HepG2 (cell line): Measurements from ENCODE around the gene UBR1. TPM values are rescaled to one million over a fixed set of nuclear protein-coding genes. Genes with fewer than 3 reads are reported as not detected.
A peak's percentile ranks its signal among the peaks of the same experiment; 100 is the strongest.

Experiments
- ATAC-seq: fragments of 200-7000 bp; cut with Tn5 transposase; 3 replicates; pipeline ENCODE4 v1.9.1; 2020; ENCODE audit warnings: mild to moderate bottlenecking, moderate library complexity
- BruUV-seq: library from RNA; stranded (reverse); fragments of 400-500 nt; replicated peaks from 2 replicates; lab custom pipeline; 2021; lab: Mats Ljungman, UMichigan
- CTCF ChIA-PET: fragments of 300-600 bp; formaldehyde crosslinking; extraction: SDS; loops from one replicate; lab custom pipeline; 2021; ENCODE audit warnings: low total read pairs, inconsistent platforms, low intra/inter-chr PET ratio; lab: Yijun Ruan, JAX
- POLR2A ChIA-PET: fragments of 350-600 bp; sonication (Branson Sonifier 250); formaldehyde crosslinking; loops from one replicate; lab custom pipeline; 2020; ENCODE audit warnings: antibody characterized with exemption, inconsistent platforms; lab: Yijun Ruan, JAX
- DNase-seq: peaks from one replicate; pipeline ENCODE4 v3.0.0-alpha.2; 2015; ENCODE audit warnings: low spot score
- FAIRE-seq: peaks from 3 replicates; lab custom pipeline; 2011; peaks lifted over from hg19 to GRCh38; lab: Jason Lieb, UNC
- H2AFZ ChIP-seq: one replicate; pipeline ENCODE4 v1.6.1; 2011; ENCODE audit warnings: low read length, inconsistent platforms
- H3K27ac ChIP-seq: fragments of 300-600 bp; 3 replicates; pipeline ENCODE4 v1.8.0; 2011; ENCODE audit warnings: mixed run types, mild to moderate bottlenecking, mixed read lengths, low read length, inconsistent platforms; ENCODE audit not compliant: insufficient read depth; ENCODE audit errors: extremely low read length
- H3K27me3 ChIP-seq, 2 experiments: fragments of 200-600 bp in 1 of 2; 2 replicates in 1 of 2; 3 replicates in 1 of 2; pipeline versions ENCODE4 v1.6.0 to v1.8.0; 2011; ENCODE audit warnings: low read length in 2 of 2, mild to moderate bottlenecking in 2 of 2, moderate library complexity in 2 of 2, inconsistent platforms in 1 of 2; ENCODE audit not compliant: insufficient read depth in 2 of 2, control insufficient read depth in 1 of 2
- H3K36me3 ChIP-seq, 2 experiments: fragments of 200-600 bp in 1 of 2; replicated peaks in 1 of 2; 2 replicates in 1 of 2; 3 replicates in 1 of 2; pipeline versions ENCODE4 v1.5.1 to v1.8.0; 2011; ENCODE audit warnings: low read length in 2 of 2, inconsistent platforms in 1 of 2; ENCODE audit not compliant: insufficient read depth in 2 of 2, control insufficient read depth in 1 of 2
- H3K4me1 ChIP-seq: 2 replicates; pipeline ENCODE4 v1.5.1; 2012; ENCODE audit warnings: low read length, inconsistent platforms; ENCODE audit not compliant: insufficient read depth
- H3K4me2 ChIP-seq: 2 replicates; pipeline ENCODE4 v1.6.0; 2011; ENCODE audit warnings: low read depth, low read length, inconsistent platforms
- H3K4me3 ChIP-seq, 3 experiments: fragments of 200-600 bp in 1 of 3; sonication (generic), shearing (Covaris generic) in 1 of 3; replicated peaks in 1 of 3; 2 replicates each; pipeline ENCODE4 v1.5.1; 2011 to 2016; ENCODE audit warnings: low read length in 3 of 3, inconsistent platforms in 2 of 3, low read depth in 2 of 3, mild to moderate bottlenecking in 2 of 3, control low read depth in 1 of 3, mixed read lengths in 1 of 3; ENCODE audit not compliant: insufficient read depth in 1 of 3
- H3K79me2 ChIP-seq: one replicate; pipeline ENCODE4 v1.6.1; 2011; ENCODE audit warnings: low read length, inconsistent platforms; ENCODE audit not compliant: insufficient read depth
- H3K9ac ChIP-seq: 2 replicates; pipeline ENCODE4 v1.6.0; 2011; ENCODE audit warnings: mild to moderate bottlenecking, low read depth, low read length, inconsistent platforms; ENCODE audit not compliant: insufficient read depth
- H3K9me3 ChIP-seq: 2 replicates; pipeline ENCODE4 v1.5.1; 2012; ENCODE audit warnings: mild to moderate bottlenecking, low read length
- H4K20me1 ChIP-seq: 2 replicates; pipeline ENCODE4 v1.6.0; 2011; ENCODE audit warnings: inconsistent platforms, mild to moderate bottlenecking, low read length, moderate library complexity; ENCODE audit not compliant: insufficient read depth
- CHD4 ChIP-seq: fragments of 200-600 bp; sonication (generic); IDR thresholded peaks from 2 replicates; pipeline ENCODE4 v1.7.0; 2017; ENCODE audit warnings: mild to moderate bottlenecking, low read length, borderline replicate concordance
- HOXA7 ChIP-seq: sonication (generic); formaldehyde crosslinking; IDR thresholded peaks from 2 replicates; pipeline ENCODE4 v1.8.1; 2022; ENCODE audit warnings: mild to moderate bottlenecking, missing genetic modification reagents, moderate library complexity
- SMAD3 ChIP-seq: sonication (generic); formaldehyde crosslinking; IDR thresholded peaks from 2 replicates; pipeline ENCODE4 v1.4.0; 2020; ENCODE audit warnings: missing genetic modification reagents
- TBX3 ChIP-seq: fragments of 450-650 bp; IDR thresholded peaks from 2 replicates; pipeline ENCODE4 v1.6.1; 2017; ENCODE audit warnings: antibody characterized with exemption, mild to moderate bottlenecking, inconsistent platforms, borderline replicate concordance
- ZBTB1 ChIP-seq: sonication (generic); formaldehyde crosslinking; IDR thresholded peaks from 2 replicates; pipeline ENCODE4 v1.4.0; 2020; ENCODE audit warnings: missing genetic modification reagents, borderline replicate concordance
- ZNF121 ChIP-seq: sonication (generic); formaldehyde crosslinking; IDR thresholded peaks from 2 replicates; pipeline ENCODE4 v1.5.0; 2020; ENCODE audit warnings: mild to moderate bottlenecking, missing genetic modification reagents
- ZNF788 ChIP-seq: sonication (generic); formaldehyde crosslinking; IDR thresholded peaks from 2 replicates; pipeline ENCODE4 v1.5.0; 2020; ENCODE audit warnings: mild to moderate bottlenecking, missing genetic modification reagents, borderline replicate concordance
- WGBS: methylation state at CpG from one replicate; pipeline ENCODE4 v1.1.6; 2017; ENCODE audit warnings: low lambda C conversion rate; 5-methylcytosine and 5-hydroxymethylcytosine counted together
- in situ Hi-C: cut with HindIII; loops from 2 replicates; pipeline ENCODE4 v1.10.0; 2017; ENCODE audit warnings: low pct_unique_long_range_greater_than_20kb; ENCODE audit not compliant: extremely low pct_ligation_motif_present
- intact Hi-C: fragments of 100-400 bp; cut with micrococcal nuclease; formaldehyde crosslinking; loops from one replicate; pipeline ENCODE4 v1.10.0; 2022; ENCODE audit not compliant: unreplicated experiment
- polyA plus RNA-seq, 8 experiments: library from polyadenylated mRNA; depleted of rRNA in 3 of 8; stranded (reverse) in 7 of 8; unstranded in 1 of 8; fragments of >200 nt; fragmentation: Illumina TruSeq in 4 of 8; extraction: Trizol in 4 of 8; gene quantifications; 2 replicates each; pipeline versions ENCODE4 v1.2.1 to v1.2.3, GENCODE V29; 2011 to 2016; ENCODE audit warnings: low read depth in 4 of 8, missing spikeins in 1 of 8, mixed read lengths in 1 of 8; ENCODE audit not compliant: insufficient read depth in 1 of 8
- total RNA-seq, 5 experiments: library from RNA; depleted of rRNA; stranded (reverse); fragments of >200 nt; fragmentation: Illumina TruSeq; extraction: Trizol; gene quantifications; 2 replicates each; pipeline ENCODE4 v1.2.3, GENCODE V29; 2016; ENCODE audit warnings: low read depth in 1 of 5
- TF ChIP-seq, protein P1 (sequence below): sonication (generic); formaldehyde crosslinking; conservative IDR thresholded peaks from 2 replicates; pipeline ENCODE4 v1.8.0; 2022; ENCODE audit warnings: mild to moderate bottlenecking, moderate library complexity, missing genetic modification reagents
- TF ChIP-seq, protein P2 (sequence below), 2 experiments: sonication (generic) in 1 of 2; formaldehyde crosslinking in 1 of 2; IDR thresholded peaks; 2 replicates each; pipeline versions ENCODE4 v1.5.1 to v1.6.1; 2011 to 2020; ENCODE audit warnings: borderline replicate concordance in 1 of 2, low read depth in 1 of 2, low read length in 1 of 2, mild to moderate bottlenecking in 1 of 2, missing genetic modification reagents in 1 of 2, moderate library complexity in 1 of 2
- TF ChIP-seq, protein P3 (sequence below): sonication (generic); formaldehyde crosslinking; IDR thresholded peaks from 2 replicates; pipeline ENCODE4 v1.5.1; 2020; ENCODE audit warnings: mild to moderate bottlenecking, missing genetic modification reagents, moderate library complexity
- TF ChIP-seq, protein P4 (sequence below): sonication (generic); formaldehyde crosslinking; IDR thresholded peaks from 2 replicates; pipeline ENCODE4 v1.4.0; 2020; ENCODE audit warnings: missing genetic modification reagents
- TF ChIP-seq, protein P5 (sequence below): sonication (generic); formaldehyde crosslinking; IDR thresholded peaks from 2 replicates; pipeline ENCODE4 v1.8.1; 2023; ENCODE audit warnings: mild to moderate bottlenecking, missing genetic modification reagents

UBR1 gene
- total and polyA plus RNA-seq, 2 of the 13 experiments (the other 11 are each of a cell fraction or from before 2014, with no cell fraction given) = 6.4 to 18.0 TPM

DNA sequence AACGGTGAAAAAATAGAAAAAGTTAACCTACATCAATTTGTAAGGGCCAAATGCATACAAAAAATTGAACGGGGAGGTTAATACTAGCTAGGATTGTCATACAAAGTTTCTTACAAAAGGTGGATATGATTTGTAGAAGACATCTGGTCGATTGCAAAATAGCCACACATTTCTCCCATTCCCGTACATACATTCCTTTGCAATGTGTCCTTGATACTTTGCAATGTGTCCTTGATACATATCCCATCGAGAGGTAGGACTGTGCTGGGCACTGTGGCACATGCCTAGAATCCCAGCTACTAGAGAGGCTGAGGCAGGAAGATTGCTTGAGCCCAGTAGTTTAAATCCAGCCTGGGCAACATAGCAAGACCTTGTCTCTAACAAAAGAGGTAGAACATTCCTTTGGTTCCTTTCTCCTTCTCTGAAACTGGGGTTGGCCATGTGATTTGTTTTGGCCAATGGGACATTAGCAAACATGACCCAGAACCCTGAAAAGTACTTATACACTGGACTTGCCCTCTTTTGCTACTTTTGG, 194.7 kb downstream of the UBR1 start:
- H3K27ac ChIP-seq = no peak overlapping the region
- BruUV-seq = no TSS peak
- H2AFZ ChIP-seq = no peak overlapping the region
- no peaks in the 10 kb centered on the region for H3K9me3 ChIP-seq
- no peak overlapping the region for H3K4me3 ChIP-seq
- FAIRE-seq (no peak), ATAC-seq (no peak), DNase-seq (no peak)
- no peaks in the 10 kb centered on the region for H3K27me3 ChIP-seq
- H3K9ac ChIP-seq = no peak overlapping the region
- H3K4me1 ChIP-seq = peaks cover 11% of the 10 kb centered on the region; the same call in 1 of the 2 replicates
- in situ Hi-C loops (no loop called here), intact Hi-C loops (no loop called here)
- no peaks in the 10 kb centered on the region; the same call in 1 of the 2 replicates for H4K20me1 ChIP-seq
- TF ChIP-seq TBX3 = no peak
- TF ChIP-seq ZNF788 (CRISPR knock-in tag) = no peak
- TF ChIP-seq, protein P1, sequence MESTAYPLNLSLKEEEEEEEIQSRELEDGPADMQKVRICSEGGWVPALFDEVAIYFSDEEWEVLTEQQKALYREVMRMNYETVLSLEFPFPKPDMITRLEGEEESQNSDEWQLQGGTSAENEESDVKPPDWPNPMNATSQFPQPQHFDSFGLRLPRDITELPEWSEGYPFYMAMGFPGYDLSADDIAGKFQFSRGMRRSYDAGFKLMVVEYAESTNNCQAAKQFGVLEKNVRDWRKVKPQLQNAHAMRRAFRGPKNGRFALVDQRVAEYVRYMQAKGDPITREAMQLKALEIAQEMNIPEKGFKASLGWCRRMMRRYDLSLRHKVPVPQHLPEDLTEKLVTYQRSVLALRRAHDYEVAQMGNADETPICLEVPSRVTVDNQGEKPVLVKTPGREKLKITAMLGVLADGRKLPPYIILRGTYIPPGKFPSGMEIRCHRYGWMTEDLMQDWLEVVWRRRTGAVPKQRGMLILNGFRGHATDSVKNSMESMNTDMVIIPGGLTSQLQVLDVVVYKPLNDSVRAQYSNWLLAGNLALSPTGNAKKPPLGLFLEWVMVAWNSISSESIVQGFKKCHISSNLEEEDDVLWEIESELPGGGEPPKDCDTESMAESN (CRISPR knock-in tag) = no peak
- TF ChIP-seq CHD4 = no peak
- TF ChIP-seq, protein P2, sequence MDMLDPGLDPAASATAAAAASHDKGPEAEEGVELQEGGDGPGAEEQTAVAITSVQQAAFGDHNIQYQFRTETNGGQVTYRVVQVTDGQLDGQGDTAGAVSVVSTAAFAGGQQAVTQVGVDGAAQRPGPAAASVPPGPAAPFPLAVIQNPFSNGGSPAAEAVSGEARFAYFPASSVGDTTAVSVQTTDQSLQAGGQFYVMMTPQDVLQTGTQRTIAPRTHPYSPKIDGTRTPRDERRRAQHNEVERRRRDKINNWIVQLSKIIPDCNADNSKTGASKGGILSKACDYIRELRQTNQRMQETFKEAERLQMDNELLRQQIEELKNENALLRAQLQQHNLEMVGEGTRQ (IDR thresholded peaks at IDR 0.05; ENCODE audit: low read depth, low read length) = 0 out of 2 replicates have a peak, but pooled peaks have one; percentile 22
- TF ChIP-seq, protein P2 (CRISPR knock-in tag; IDR thresholded peaks at IDR 0.05; ENCODE audit: borderline replicate concordance) = no peak
- peak; percentile 53; the same call in 1 of the 2 replicates for TF ChIP-seq ZNF121
- TF ChIP-seq, protein P3, sequence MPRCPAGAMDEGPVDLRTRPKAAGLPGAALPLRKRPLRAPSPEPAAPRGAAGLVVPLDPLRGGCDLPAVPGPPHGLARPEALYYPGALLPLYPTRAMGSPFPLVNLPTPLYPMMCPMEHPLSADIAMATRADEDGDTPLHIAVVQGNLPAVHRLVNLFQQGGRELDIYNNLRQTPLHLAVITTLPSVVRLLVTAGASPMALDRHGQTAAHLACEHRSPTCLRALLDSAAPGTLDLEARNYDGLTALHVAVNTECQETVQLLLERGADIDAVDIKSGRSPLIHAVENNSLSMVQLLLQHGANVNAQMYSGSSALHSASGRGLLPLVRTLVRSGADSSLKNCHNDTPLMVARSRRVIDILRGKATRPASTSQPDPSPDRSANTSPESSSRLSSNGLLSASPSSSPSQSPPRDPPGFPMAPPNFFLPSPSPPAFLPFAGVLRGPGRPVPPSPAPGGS (CRISPR knock-in tag) = no peak
- TF ChIP-seq HOXA7 (CRISPR knock-in tag) = no peak
- no peak for TF ChIP-seq ZBTB1 (CRISPR knock-in tag)
- TF ChIP-seq, protein P4, sequence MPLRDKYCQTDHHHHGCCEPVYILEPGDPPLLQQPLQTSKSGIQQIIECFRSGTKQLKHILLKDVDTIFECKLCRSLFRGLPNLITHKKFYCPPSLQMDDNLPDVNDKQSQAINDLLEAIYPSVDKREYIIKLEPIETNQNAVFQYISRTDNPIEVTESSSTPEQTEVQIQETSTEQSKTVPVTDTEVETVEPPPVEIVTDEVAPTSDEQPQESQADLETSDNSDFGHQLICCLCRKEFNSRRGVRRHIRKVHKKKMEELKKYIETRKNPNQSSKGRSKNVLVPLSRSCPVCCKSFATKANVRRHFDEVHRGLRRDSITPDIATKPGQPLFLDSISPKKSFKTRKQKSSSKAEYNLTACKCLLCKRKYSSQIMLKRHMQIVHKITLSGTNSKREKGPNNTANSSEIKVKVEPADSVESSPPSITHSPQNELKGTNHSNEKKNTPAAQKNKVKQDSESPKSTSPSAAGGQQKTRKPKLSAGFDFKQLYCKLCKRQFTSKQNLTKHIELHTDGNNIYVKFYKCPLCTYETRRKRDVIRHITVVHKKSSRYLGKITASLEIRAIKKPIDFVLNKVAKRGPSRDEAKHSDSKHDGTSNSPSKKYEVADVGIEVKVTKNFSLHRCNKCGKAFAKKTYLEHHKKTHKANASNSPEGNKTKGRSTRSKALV (CRISPR knock-in tag) = no peak
- no peak for TF ChIP-seq SMAD3
- TF ChIP-seq, protein P5, sequence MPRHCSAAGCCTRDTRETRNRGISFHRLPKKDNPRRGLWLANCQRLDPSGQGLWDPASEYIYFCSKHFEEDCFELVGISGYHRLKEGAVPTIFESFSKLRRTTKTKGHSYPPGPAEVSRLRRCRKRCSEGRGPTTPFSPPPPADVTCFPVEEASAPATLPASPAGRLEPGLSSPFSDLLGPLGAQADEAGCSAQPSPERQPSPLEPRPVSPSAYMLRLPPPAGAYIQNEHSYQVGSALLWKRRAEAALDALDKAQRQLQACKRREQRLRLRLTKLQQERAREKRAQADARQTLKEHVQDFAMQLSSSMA = no peak
- CTCF ChIA-PET = no interaction called here
- POLR2A ChIA-PET = no interaction called here
- 89% methylated on average over 5 of the region's 5 CpGs for WGBS
- no peak overlapping the region for H3K4me2 ChIP-seq
- no peaks in the 10 kb centered on the region for H3K36me3 ChIP-seq
- peaks cover 4% of the 10 kb centered on the region for H3K79me2 ChIP-seq
